A549 (cell line): Measurements from ENCODE around the gene GSTM3.

ENCODE experiments used
- BHLHE40 ChIP-seq: IDR thresholded peaks from 2 replicates; pipeline ENCODE4 v1.6.1; 2012; ENCODE audit warnings: low read depth, low read length, inconsistent platforms
- CHD4 ChIP-seq: fragments of 200-600 bp; sonication (generic); IDR thresholded peaks from 2 replicates; pipeline ENCODE4 v1.6.1; 2016; ENCODE audit warnings: antibody characterized with exemption, mild to moderate bottlenecking, borderline replicate concordance
- CTCF ChIP-seq: fragments of >200 bp; sonication (Bioruptor Twin); formaldehyde crosslinking; IDR thresholded peaks from 3 replicates; pipeline ENCODE4 v1.5.1; 2016
- EP300 ChIP-seq, 2 experiments: fragments of >200 bp; sonication (Bioruptor Twin); formaldehyde crosslinking; IDR thresholded peaks; 2 replicates in 1 of 2; 3 replicates in 1 of 2; pipeline ENCODE4 v1.6.1; 2016 to 2017
- MAZ ChIP-seq: fragments of 150-350 bp; IDR thresholded peaks from 2 replicates; pipeline ENCODE4 v1.6.1; 2014; ENCODE audit warnings: antibody characterized with exemption, low read depth, low read length, borderline replicate concordance

- no peak for TF ChIP-seq CTCF
- no peak for TF ChIP-seq CHD4
- no peak for TF ChIP-seq BHLHE40
- TF ChIP-seq EP300 (IDR thresholded peaks at IDR 0.05), result no peak
- TF ChIP-seq MAZ, result no peak
These were observed 48.8 kb upstream of the GSTM3 start for GRCh38 chr1:109789551-109790180.
